ENCODE measurements around the gene TSC2. TPM values are rescaled to one million over a fixed set of nuclear protein-coding genes. Genes with fewer than 3 reads are reported as not detected.

Gene TSC2
- total RNA-seq, 1 experiment from 2014 or later = 134 TPM

DNA sequence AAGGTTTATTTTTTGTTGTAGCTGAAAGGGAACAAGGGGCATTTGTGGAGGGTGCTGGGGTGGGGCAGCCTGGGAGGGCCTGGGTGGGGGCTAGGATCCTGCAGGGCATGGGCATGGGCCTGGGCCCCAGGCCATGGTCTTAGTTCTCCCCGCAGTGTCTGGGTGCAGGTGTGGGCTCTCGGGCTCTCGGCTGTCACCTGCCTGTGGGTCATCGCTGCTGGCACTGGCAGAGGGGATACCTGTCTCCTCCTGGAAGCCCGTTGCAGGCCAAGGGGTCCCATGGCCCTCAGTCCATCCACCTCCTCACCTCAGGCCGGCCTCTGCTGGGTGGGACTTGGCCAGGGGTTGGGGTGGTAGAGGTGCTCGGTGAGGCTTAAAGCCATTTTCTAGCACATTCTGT is 30.3 kb downstream of the TSC2 start (continued):
- no peak for TF ChIP-seq ZNF263 (CRISPR knock-in tag; IDR thresholded peaks at IDR 0.05; ENCODE audit: low read depth)

DNA sequence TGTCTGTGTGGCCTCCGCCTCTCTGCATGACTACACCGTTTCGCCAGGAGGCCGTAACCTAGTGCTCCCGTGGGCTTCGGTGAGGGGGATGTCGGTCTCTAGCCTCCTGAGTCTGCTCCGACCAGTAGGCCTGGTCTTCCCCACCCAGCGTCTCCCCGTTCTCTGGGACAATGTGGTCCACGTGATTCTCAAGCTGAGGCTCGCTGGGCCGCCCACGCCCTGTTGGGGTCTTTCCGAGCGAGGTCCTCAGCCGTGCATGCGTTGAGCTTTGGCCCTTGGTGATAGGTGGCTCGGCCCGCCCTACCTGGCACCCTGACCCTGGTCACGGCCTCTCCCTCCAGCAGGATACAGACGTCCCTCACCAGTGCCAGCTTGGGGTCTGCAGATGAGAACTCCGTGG is 30.9 kb downstream of the TSC2 start:
- ChIA-PET POLR2A (interaction anchor here (0.5 kb wide), 1 partner anchor 172 kb away, joined by 3 read pairs; no protein-coding TSS in a partner anchor), CTCF (interaction anchor here (1.2 kb wide), 1 partner anchor 75 kb away, joined by 3 read pairs; no protein-coding TSS in a partner anchor)
- Mint-ChIP-seq H3K27ac (peak overlapping the region; percentile 83), H3K36me3 (peaks cover 3% of the 10 kb centered on the region), H3K4me3 (no peak overlapping the region), H3K27me3 (ENCODE audit: low read depth) (no peaks in the 10 kb centered on the region), H3K9me3 (no peaks in the 10 kb centered on the region), H3K4me1 (no peaks in the 10 kb centered on the region)
- DNase-seq (ENCODE audit: low spot score) (no peak), ATAC-seq (no peak)
- no peak for TF ChIP-seq RELA (CRISPR knock-in tag; IDR thresholded peaks at IDR 0.05; ENCODE audit: borderline replicate concordance)
- TF ChIP-seq CBFB (CRISPR knock-in tag; IDR thresholded peaks at IDR 0.05; ENCODE audit: low read depth) = no peak
- TF ChIP-seq CREB1 (CRISPR knock-in tag; IDR thresholded peaks at IDR 0.05) = no peak
- no peak for TF ChIP-seq NR3C1 (CRISPR knock-in tag; conservative IDR thresholded peaks at IDR 0.05; ENCODE audit: low read depth)
- no peak for TF ChIP-seq TP53 (CRISPR knock-in tag; IDR thresholded peaks at IDR 0.05)
- TF ChIP-seq, protein P1, sequence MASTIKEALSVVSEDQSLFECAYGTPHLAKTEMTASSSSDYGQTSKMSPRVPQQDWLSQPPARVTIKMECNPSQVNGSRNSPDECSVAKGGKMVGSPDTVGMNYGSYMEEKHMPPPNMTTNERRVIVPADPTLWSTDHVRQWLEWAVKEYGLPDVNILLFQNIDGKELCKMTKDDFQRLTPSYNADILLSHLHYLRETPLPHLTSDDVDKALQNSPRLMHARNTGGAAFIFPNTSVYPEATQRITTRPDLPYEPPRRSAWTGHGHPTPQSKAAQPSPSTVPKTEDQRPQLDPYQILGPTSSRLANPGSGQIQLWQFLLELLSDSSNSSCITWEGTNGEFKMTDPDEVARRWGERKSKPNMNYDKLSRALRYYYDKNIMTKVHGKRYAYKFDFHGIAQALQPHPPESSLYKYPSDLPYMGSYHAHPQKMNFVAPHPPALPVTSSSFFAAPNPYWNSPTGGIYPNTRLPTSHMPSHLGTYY (CRISPR knock-in tag; IDR thresholded peaks at IDR 0.05) = no peak
- TF ChIP-seq ELF4 (CRISPR knock-in tag; IDR thresholded peaks at IDR 0.05; ENCODE audit: low read depth) = no peak
- TF ChIP-seq, protein P2, sequence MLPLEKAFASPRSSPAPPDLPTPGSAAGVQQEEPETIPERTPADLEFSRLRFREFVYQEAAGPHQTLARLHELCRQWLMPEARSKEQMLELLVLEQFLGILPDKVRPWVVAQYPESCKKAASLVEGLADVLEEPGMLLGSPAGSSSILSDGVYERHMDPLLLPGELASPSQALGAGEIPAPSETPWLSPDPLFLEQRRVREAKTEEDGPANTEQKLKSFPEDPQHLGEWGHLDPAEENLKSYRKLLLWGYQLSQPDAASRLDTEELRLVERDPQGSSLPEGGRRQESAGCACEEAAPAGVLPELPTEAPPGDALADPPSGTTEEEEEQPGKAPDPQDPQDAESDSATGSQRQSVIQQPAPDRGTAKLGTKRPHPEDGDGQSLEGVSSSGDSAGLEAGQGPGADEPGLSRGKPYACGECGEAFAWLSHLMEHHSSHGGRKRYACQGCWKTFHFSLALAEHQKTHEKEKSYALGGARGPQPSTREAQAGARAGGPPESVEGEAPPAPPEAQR (CRISPR knock-in tag; IDR thresholded peaks at IDR 0.05) = no peak
- TF ChIP-seq MYBL2 (CRISPR knock-in tag; IDR thresholded peaks at IDR 0.05) = no peak
- no peak for TF ChIP-seq ZNF317 (CRISPR knock-in tag; IDR thresholded peaks at IDR 0.05; ENCODE audit: borderline replicate concordance, low read depth)
- TF ChIP-seq, protein P3, sequence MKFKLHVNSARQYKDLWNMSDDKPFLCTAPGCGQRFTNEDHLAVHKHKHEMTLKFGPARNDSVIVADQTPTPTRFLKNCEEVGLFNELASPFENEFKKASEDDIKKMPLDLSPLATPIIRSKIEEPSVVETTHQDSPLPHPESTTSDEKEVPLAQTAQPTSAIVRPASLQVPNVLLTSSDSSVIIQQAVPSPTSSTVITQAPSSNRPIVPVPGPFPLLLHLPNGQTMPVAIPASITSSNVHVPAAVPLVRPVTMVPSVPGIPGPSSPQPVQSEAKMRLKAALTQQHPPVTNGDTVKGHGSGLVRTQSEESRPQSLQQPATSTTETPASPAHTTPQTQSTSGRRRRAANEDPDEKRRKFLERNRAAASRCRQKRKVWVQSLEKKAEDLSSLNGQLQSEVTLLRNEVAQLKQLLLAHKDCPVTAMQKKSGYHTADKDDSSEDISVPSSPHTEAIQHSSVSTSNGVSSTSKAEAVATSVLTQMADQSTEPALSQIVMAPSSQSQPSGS (CRISPR knock-in tag; IDR thresholded peaks at IDR 0.05; ENCODE audit: borderline replicate concordance, low read depth) = no peak
- TF ChIP-seq, protein P4, sequence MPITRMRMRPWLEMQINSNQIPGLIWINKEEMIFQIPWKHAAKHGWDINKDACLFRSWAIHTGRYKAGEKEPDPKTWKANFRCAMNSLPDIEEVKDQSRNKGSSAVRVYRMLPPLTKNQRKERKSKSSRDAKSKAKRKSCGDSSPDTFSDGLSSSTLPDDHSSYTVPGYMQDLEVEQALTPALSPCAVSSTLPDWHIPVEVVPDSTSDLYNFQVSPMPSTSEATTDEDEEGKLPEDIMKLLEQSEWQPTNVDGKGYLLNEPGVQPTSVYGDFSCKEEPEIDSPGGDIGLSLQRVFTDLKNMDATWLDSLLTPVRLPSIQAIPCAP (CRISPR knock-in tag; IDR thresholded peaks at IDR 0.05) = no peak
- TF ChIP-seq NFYB (CRISPR knock-in tag; conservative IDR thresholded peaks at IDR 0.05; ENCODE audit: low read depth) = no peak
- TF ChIP-seq, protein P5, sequence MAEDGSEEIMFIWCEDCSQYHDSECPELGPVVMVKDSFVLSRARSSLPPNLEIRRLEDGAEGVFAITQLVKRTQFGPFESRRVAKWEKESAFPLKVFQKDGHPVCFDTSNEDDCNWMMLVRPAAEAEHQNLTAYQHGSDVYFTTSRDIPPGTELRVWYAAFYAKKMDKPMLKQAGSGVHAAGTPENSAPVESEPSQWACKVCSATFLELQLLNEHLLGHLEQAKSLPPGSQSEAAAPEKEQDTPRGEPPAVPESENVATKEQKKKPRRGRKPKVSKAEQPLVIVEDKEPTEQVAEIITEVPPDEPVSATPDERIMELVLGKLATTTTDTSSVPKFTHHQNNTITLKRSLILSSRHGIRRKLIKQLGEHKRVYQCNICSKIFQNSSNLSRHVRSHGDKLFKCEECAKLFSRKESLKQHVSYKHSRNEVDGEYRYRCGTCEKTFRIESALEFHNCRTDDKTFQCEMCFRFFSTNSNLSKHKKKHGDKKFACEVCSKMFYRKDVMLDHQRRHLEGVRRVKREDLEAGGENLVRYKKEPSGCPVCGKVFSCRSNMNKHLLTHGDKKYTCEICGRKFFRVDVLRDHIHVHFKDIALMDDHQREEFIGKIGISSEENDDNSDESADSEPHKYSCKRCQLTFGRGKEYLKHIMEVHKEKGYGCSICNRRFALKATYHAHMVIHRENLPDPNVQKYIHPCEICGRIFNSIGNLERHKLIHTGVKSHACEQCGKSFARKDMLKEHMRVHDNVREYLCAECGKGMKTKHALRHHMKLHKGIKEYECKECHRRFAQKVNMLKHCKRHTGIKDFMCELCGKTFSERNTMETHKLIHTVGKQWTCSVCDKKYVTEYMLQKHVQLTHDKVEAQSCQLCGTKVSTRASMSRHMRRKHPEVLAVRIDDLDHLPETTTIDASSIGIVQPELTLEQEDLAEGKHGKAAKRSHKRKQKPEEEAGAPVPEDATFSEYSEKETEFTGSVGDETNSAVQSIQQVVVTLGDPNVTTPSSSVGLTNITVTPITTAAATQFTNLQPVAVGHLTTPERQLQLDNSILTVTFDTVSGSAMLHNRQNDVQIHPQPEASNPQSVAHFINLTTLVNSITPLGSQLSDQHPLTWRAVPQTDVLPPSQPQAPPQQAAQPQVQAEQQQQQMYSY (CRISPR knock-in tag; IDR thresholded peaks at IDR 0.05) = no peak
- TF ChIP-seq, protein P6, sequence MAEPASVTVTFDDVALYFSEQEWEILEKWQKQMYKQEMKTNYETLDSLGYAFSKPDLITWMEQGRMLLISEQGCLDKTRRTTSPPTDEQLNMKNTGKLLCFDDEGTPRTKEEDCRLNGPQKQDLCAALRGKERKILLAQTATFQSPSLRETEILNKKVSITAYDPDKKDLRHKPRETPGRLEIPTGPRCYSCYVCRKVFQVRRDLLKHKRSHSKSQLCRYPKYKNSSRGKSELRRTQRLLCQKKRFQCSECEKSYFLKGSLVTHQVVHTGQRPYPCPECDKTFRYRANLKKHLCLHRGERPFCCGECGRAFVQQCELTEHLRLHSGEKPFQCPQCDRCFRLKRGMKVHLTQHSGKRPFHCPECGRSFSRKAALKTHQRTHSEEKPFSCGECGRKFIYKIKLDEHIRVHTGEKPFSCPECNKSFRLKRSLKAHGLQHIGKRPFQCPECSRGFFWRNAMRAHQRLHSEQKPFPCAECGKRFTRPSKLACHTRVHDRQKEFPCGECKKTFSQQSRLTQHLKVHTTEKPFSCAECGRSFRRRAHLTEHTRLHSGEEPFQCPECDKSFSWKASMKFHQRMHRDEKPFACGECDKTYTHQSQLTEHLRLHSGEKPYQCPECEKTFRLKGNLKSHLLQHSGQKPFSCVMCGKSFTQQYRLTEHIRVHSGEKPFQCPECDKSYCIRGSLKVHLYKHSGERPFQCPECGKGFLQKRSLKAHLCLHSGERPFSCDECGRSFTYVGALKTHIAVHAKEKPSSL (CRISPR knock-in tag; conservative IDR thresholded peaks at IDR 0.05) = no peak
- TF ChIP-seq, protein P7, sequence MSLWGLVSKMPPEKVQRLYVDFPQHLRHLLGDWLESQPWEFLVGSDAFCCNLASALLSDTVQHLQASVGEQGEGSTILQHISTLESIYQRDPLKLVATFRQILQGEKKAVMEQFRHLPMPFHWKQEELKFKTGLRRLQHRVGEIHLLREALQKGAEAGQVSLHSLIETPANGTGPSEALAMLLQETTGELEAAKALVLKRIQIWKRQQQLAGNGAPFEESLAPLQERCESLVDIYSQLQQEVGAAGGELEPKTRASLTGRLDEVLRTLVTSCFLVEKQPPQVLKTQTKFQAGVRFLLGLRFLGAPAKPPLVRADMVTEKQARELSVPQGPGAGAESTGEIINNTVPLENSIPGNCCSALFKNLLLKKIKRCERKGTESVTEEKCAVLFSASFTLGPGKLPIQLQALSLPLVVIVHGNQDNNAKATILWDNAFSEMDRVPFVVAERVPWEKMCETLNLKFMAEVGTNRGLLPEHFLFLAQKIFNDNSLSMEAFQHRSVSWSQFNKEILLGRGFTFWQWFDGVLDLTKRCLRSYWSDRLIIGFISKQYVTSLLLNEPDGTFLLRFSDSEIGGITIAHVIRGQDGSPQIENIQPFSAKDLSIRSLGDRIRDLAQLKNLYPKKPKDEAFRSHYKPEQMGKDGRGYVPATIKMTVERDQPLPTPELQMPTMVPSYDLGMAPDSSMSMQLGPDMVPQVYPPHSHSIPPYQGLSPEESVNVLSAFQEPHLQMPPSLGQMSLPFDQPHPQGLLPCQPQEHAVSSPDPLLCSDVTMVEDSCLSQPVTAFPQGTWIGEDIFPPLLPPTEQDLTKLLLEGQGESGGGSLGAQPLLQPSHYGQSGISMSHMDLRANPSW (CRISPR knock-in tag; conservative IDR thresholded peaks at IDR 0.05; ENCODE audit: low read depth) = no peak
- no peak for TF ChIP-seq NFE2L1 (CRISPR knock-in tag; IDR thresholded peaks at IDR 0.05)
- TF ChIP-seq, protein P8, sequence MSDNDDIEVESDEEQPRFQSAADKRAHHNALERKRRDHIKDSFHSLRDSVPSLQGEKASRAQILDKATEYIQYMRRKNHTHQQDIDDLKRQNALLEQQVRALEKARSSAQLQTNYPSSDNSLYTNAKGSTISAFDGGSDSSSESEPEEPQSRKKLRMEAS (CRISPR knock-in tag; IDR thresholded peaks at IDR 0.05) = no peak
- TF ChIP-seq, protein P9, sequence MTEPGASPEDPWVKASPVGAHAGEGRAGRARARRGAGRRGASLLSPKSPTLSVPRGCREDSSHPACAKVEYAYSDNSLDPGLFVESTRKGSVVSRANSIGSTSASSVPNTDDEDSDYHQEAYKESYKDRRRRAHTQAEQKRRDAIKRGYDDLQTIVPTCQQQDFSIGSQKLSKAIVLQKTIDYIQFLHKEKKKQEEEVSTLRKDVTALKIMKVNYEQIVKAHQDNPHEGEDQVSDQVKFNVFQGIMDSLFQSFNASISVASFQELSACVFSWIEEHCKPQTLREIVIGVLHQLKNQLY (CRISPR knock-in tag; IDR thresholded peaks at IDR 0.05) = no peak
